ENCODE data around the gene MDC1. TPM values are rescaled to one million over a fixed set of nuclear protein-coding genes. Genes with fewer than 3 reads are reported as not detected.

Gene MDC1
- total RNA-seq, 1 donor from 2014 or later, result 97.2 TPM

DNA sequence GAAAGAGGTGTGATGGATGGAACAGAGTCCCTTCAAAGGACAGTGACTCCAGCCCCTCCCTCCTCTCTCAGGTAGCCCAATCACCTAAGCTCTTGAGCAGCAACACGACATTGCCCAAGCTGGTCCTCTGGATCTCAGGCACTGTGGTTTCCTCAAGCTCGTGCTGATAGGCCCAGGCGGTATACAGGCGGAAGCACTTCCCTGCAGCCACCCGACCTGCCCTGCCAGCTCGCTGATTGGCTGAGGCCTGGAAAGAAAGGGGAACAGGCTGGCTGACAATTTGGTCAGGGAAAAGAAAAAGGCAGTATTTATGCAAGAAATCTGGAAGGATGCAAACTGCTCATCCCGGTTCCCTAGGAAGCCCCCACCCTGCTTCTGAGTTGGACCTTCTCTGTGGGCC lies 60.6 kb downstream of the MDC1 start:
- Mint-ChIP-seq H3K9me3 (no peaks in the 10 kb centered on the region), H3K4me3 (no peak overlapping the region), H3K36me3 (ENCODE audit: low read depth) (peaks cover 66% of the 10 kb centered on the region), H3K27ac (no peak overlapping the region), H3K27me3 (no peaks in the 10 kb centered on the region), H3K4me1 (peaks cover 4% of the 10 kb centered on the region)
- intact Hi-C loops (cut with micrococcal nuclease), result no loop called here
- DNase-seq, result no peak

GRCh38 chr6:30655743-30656094 lies 61.4 kb downstream of the MDC1 start:
- Mint-ChIP-seq H3K27ac (no peak overlapping the region), H3K27me3 (no peaks in the 10 kb centered on the region), H3K36me3 (ENCODE audit: low read depth) (peaks cover 68% of the 10 kb centered on the region), H3K4me3 (no peak overlapping the region), H3K9me3 (no peaks in the 10 kb centered on the region), H3K4me1 (peaks cover 4% of the 10 kb centered on the region)
- intact Hi-C loops (cut with micrococcal nuclease), result no loop called here
- DNase-seq, result no peak

- intact Hi-C loops (cut with micrococcal nuclease), result no loop called here
- Mint-ChIP-seq H3K27ac (no peak overlapping the region), H3K27me3 (no peaks in the 10 kb centered on the region), H3K4me1 (peaks cover 4% of the 10 kb centered on the region), H3K36me3 (ENCODE audit: low read depth) (peaks cover 66% of the 10 kb centered on the region), H3K4me3 (no peak overlapping the region), H3K9me3 (no peaks in the 10 kb centered on the region)
- DNase-seq, result no peak
These were observed 62.0 kb downstream of the MDC1 start for GRCh38 chr6:30654798-30655742.

DNA sequence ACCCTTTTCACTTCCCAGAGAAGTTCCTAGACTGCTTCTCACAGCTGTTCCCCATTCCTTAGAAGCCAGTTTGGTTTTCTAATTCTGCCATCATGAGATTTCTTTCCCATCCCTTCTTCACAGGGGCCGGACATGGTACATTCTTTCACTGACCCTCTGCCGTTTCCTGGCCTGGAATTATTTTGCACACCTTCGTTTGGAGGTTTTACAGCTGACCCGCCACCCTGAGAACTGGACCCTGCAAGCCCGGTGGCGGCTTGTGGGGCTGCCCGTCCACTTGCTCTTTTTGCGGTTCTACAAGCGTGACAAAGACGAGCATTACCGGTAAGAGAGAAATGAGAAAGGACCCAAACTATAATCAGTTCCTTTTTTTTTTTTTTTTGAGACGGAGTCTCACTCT lies 65.9 kb downstream of the MDC1 start:
- H3K27ac Mint-ChIP-seq, result no peak overlapping the region
- no peak overlapping the region for H3K4me3 Mint-ChIP-seq
- no peaks in the 10 kb centered on the region for H3K9me3 Mint-ChIP-seq
- H3K27me3 Mint-ChIP-seq, result no peaks in the 10 kb centered on the region
- H3K4me1 Mint-ChIP-seq, result peaks cover 19% of the 10 kb centered on the region
- H3K36me3 Mint-ChIP-seq (ENCODE audit: low read depth), result peaks cover 37% of the 10 kb centered on the region
- intact Hi-C loops (cut with micrococcal nuclease), result no loop called here
- no peak for DNase-seq

Other genes with a start within 250 kb of the MDC1 start
- gene HLA-E, start 227.8 kb downstream of the MDC1 start, total RNA-seq, result 484 and 488 TPM in 2 replicates
- gene GNL1, start 160.8 kb downstream of the MDC1 start, total RNA-seq, result 80.9 and 93.0 TPM in 2 replicates
- gene PRR3, start 160.0 kb downstream of the MDC1 start, total RNA-seq, result 38.2 and 39.7 TPM in 2 replicates
- gene ABCF1, start 145.8 kb downstream of the MDC1 start, total RNA-seq, result 123 and 125 TPM in 2 replicates
- gene PPP1R10, start 100.0 kb downstream of the MDC1 start, total RNA-seq, result 106 and 107 TPM in 2 replicates
- gene MRPS18B, start 99.4 kb downstream of the MDC1 start, total RNA-seq, result 79.4 and 83.6 TPM in 2 replicates
- 11.4 and 14.4 TPM in 2 replicates for gene ATAT1, start 90.4 kb downstream of the MDC1 start, total RNA-seq
- 28.9 and 39.4 TPM in 2 replicates for gene C6orf136, start 70.1 kb downstream of the MDC1 start, total RNA-seq
- gene DHX16, start 44.3 kb downstream of the MDC1 start, total RNA-seq, result 53.4 and 56.7 TPM in 2 replicates
- 167 and 169 TPM in 2 replicates for gene PPP1R18, start 30.6 kb downstream of the MDC1 start, total RNA-seq
- gene NRM, start 26.3 kb downstream of the MDC1 start, total RNA-seq, result 20.2 and 20.5 TPM in 2 replicates
- 1,084 and 1,089 TPM in 2 replicates for gene TUBB, start 3.1 kb upstream of the MDC1 start, total RNA-seq
- 239 and 260 TPM in 2 replicates for gene FLOT1, start 25.4 kb upstream of the MDC1 start, total RNA-seq
- gene IER3, start 27.3 kb upstream of the MDC1 start, total RNA-seq, result 512 and 516 TPM in 2 replicates
- 18.8 and 22.9 TPM in 2 replicates for gene DDR1, start 167.2 kb upstream of the MDC1 start, total RNA-seq
- 58.7 and 60.3 TPM in 2 replicates for gene GTF2H4, start 190.9 kb upstream of the MDC1 start, total RNA-seq
- 74.8 and 84.2 TPM in 2 replicates for gene VARS2, start 197.0 kb upstream of the MDC1 start, total RNA-seq
- gene SFTA2, start 214.9 kb upstream of the MDC1 start, total RNA-seq, result not detected in 2 replicates
- not detected in 2 replicates for gene MUCL3, start 223.7 kb upstream of the MDC1 start, total RNA-seq

All from activated CD4-positive, alpha-beta T cell treated with anti-CD3 and anti-CD28 coated beads, Interleukin-2, amount 10 ng/mL, durations not matched to agents 24 days and 14 days (primary cell).